Astrocyte (in vitro differentiated cells and primary cell): Measurements from ENCODE around the gene STX12.

Experiments used
- CTCF ChIP-seq: IDR thresholded peaks from 2 replicates; pipeline ENCODE4 v1.5.1; 2011; ENCODE audit warnings: low read depth, mild to moderate bottlenecking, inconsistent platforms, low read length, moderate library complexity; ENCODE audit not compliant: insufficient read depth
- EZH2 ChIP-seq: IDR thresholded peaks from 2 replicates; pipeline ENCODE4 v1.6.1; 2012; ENCODE audit warnings: mild to moderate bottlenecking, low read length, inconsistent platforms; ENCODE audit not compliant: insufficient read depth

- TF ChIP-seq CTCF: no peak
- no peak for TF ChIP-seq EZH2
Measured at GRCh38 chr1:27832762-27833161, 59.7 kb downstream of the STX12 start.
